DMS53 (cell line): ENCODE measurements around the gene PLD1.
"Not testable (repeated sequence)": the region's sequence is repeated elsewhere in the genome, so short reads cannot be mapped to it uniquely, and the experiment has no call there.

Experiments
- DNase-seq: peaks from one replicate; lab custom pipeline; 2025; lab: John Stamatoyannopoulos, UW

Gene PLD1

GRCh38 chr3:171769461-171769860, 40.8 kb downstream of the PLD1 start:
- no peak for DNase-seq

GRCh38 chr3:171768986-171769385, 41.3 kb downstream of the PLD1 start:
- no peak for DNase-seq

GRCh38 chr3:171768281-171768900, 41.9 kb downstream of the PLD1 start:
- DNase-seq: no peak

- DNase-seq: no peak
Observed at GRCh38 chr3:171765511-171765887, 44.8 kb downstream of the PLD1 start.

GRCh38 chr3:171763392-171763791, 46.9 kb downstream of the PLD1 start:
- no peak for DNase-seq

GRCh38 chr3:171760477-171760876, 49.8 kb downstream of the PLD1 start:
- no peak for DNase-seq

GRCh38 chr3:171758109-171758508, 52.2 kb downstream of the PLD1 start:
- DNase-seq: no peak

- DNase-seq: no peak
Observed at GRCh38 chr3:171757361-171758034, 52.8 kb downstream of the PLD1 start.

GRCh38 chr3:171755656-171756055, 54.6 kb downstream of the PLD1 start:
- DNase-seq: no peak

- DNase-seq: no peak
Observed at GRCh38 chr3:171755015-171755589, 55.2 kb downstream of the PLD1 start.

- DNase-seq: no peak
Observed at GRCh38 chr3:171753665-171754408, 56.4 kb downstream of the PLD1 start.

GRCh38 chr3:171753025-171753472, 57.2 kb downstream of the PLD1 start:
- no peak for DNase-seq

- DNase-seq: no peak
Observed at GRCh38 chr3:171752329-171752728, 58.0 kb downstream of the PLD1 start.

- DNase-seq: no peak
Observed at GRCh38 chr3:171749124-171749523, 61.2 kb downstream of the PLD1 start.

GRCh38 chr3:171748064-171748924, 62.0 kb downstream of the PLD1 start:
- DNase-seq: no peak

GRCh38 chr3:171747223-171747920, 62.9 kb downstream of the PLD1 start:
- no peak for DNase-seq

- DNase-seq: not testable (repeated sequence)
Observed at GRCh38 chr3:171746320-171747222, 63.7 kb downstream of the PLD1 start.

- no peak for DNase-seq
Observed at GRCh38 chr3:171745577-171746319, 64.5 kb downstream of the PLD1 start.

- no peak for DNase-seq
Observed at GRCh38 chr3:171744158-171744741, 66.0 kb downstream of the PLD1 start.
